ENCODE results near the gene PTPRQ. TPM values are rescaled to one million over a fixed set of nuclear protein-coding genes. Genes with fewer than 3 reads are reported as not detected.
A peak's percentile ranks its signal among the peaks of the same experiment; 100 is the strongest.
"Not testable (repeated sequence)": the region's sequence is repeated elsewhere in the genome, so short reads cannot be mapped to it uniquely, and the experiment has no call there.

PTPRQ gene
- total RNA-seq, 3 donors from 2014 or later: 0.66 to 8.0 (median 4.0) TPM

- TF ChIP-seq CTCF (IDR thresholded peaks at IDR 0.05) (no peak), POLR2A (IDR thresholded peaks at IDR 0.05) (no peak), POLR2AphosphoS5 (IDR thresholded peaks at IDR 0.05) (no peak)
- Histone ChIP-seq H3K4me1 (no peaks in the 10 kb centered on the region), H3K27me3 (no peaks in the 10 kb centered on the region), H3K36me3 (no peaks in the 10 kb centered on the region), H3K27ac (no peak overlapping the region), H3K4me3 (no peak overlapping the region), H3K9me3 (no peaks in the 10 kb centered on the region)
- intact Hi-C loops (cut with DNase I; ENCODE audit: low total_unique reads): no loop called here
- DNase-seq (ENCODE audit: low spot score in 2 of 2): no peak
Observed at GRCh38 chr12:80469681-80470080, 25.6 kb downstream of the PTPRQ start.

GRCh38 chr12:80470403-80470802, 26.4 kb downstream of the PTPRQ start:
- DNase-seq (ENCODE audit: low spot score in 2 of 2): no peak
- TF ChIP-seq POLR2AphosphoS5 (IDR thresholded peaks at IDR 0.05): no peak
- no peak for TF ChIP-seq CTCF (IDR thresholded peaks at IDR 0.05)
- no peak for TF ChIP-seq POLR2A (IDR thresholded peaks at IDR 0.05)
- Histone ChIP-seq H3K4me1 (no peaks in the 10 kb centered on the region), H3K9me3 (no peaks in the 10 kb centered on the region), H3K36me3 (no peaks in the 10 kb centered on the region), H3K27ac (no peak overlapping the region), H3K27me3 (no peaks in the 10 kb centered on the region), H3K4me3 (no peak overlapping the region)
- intact Hi-C loops (cut with DNase I; ENCODE audit: low total_unique reads): no loop called here

- TF ChIP-seq CTCF (IDR thresholded peaks at IDR 0.05) (no peak), POLR2A (IDR thresholded peaks at IDR 0.05) (no peak), POLR2AphosphoS5 (IDR thresholded peaks at IDR 0.05) (no peak)
- Histone ChIP-seq H3K27me3 (no peaks in the 10 kb centered on the region), H3K4me3 (no peak overlapping the region), H3K36me3 (no peaks in the 10 kb centered on the region), H3K4me1 (no peaks in the 10 kb centered on the region), H3K27ac (no peak overlapping the region), H3K9me3 (no peaks in the 10 kb centered on the region)
- intact Hi-C loops (cut with DNase I; ENCODE audit: low total_unique reads): no loop called here
- DNase-seq (ENCODE audit: low spot score in 2 of 2): no peak
Observed at GRCh38 chr12:80472236-80472635, 28.2 kb downstream of the PTPRQ start.

GRCh38 chr12:80472911-80473500, 29.0 kb downstream of the PTPRQ start:
- no peak for DNase-seq (ENCODE audit: low spot score in 2 of 2)
- no peaks in the 10 kb centered on the region for H3K36me3 ChIP-seq
- intact Hi-C loops (cut with DNase I; ENCODE audit: low total_unique reads): no loop called here
- H3K27ac ChIP-seq: no peak overlapping the region
- TF ChIP-seq POLR2AphosphoS5 (IDR thresholded peaks at IDR 0.05) (no peak), CTCF (IDR thresholded peaks at IDR 0.05) (peak in 2 of 3 donors; percentile 38 to 44)
- no peak overlapping the region for H3K4me3 ChIP-seq
- H3K27me3 ChIP-seq: no peaks in the 10 kb centered on the region
- no peaks in the 10 kb centered on the region for H3K9me3 ChIP-seq
- H3K4me1 ChIP-seq: no peaks in the 10 kb centered on the region

GRCh38 chr12:80477521-80478145, 33.6 kb downstream of the PTPRQ start:
- H3K27me3 ChIP-seq; H3K36me3 ChIP-seq; H3K4me3 ChIP-seq; H3K4me1 ChIP-seq; H3K9me3 ChIP-seq; intact Hi-C loops (cut with DNase I; ENCODE audit: low total_unique reads); DNase-seq (ENCODE audit: low spot score in 2 of 2); H3K27ac ChIP-seq: not testable (repeated sequence)
